Upper lobe of left lung (tissue), 6 donors: ENCODE data around the gene GSN. TPM values are rescaled to one million over a fixed set of nuclear protein-coding genes. Genes with fewer than 3 reads are reported as not detected.
A peak's percentile ranks its signal among the peaks of the same experiment; 100 is the strongest.

Experiments
- ATAC-seq, 2 donors: fragments of 200-7000 bp; cut with Tn5 transposase; one replicate each; pipeline ENCODE4 v1.9.1; 2022; ENCODE audit warnings: mild to moderate bottlenecking in 2 of 2, moderate library complexity in 2 of 2; ENCODE audit not compliant: low FRiP score in 2 of 2
- DNase-seq, 2 donors: peaks; one replicate each; pipeline ENCODE4 v3.0.0-alpha.2; 2019 to 2020
- H3K27ac ChIP-seq, 4 donors: fragments of 200-600 bp; sonication (generic); one replicate each; pipeline ENCODE4 v1.5.1; 2016 to 2019
- H3K27me3 ChIP-seq, 4 donors: fragments of 200-600 bp; sonication (generic); one replicate each; pipeline ENCODE4 v1.5.1; 2017 to 2019
- H3K36me3 ChIP-seq, 4 donors: fragments of 200-600 bp; sonication (generic); one replicate each; pipeline ENCODE4 v1.5.1; 2016 to 2019
- H3K4me1 ChIP-seq, 4 donors: fragments of 200-600 bp; sonication (generic); one replicate each; pipeline ENCODE4 v1.5.1; 2018 to 2019
- H3K4me3 ChIP-seq, 4 donors: fragments of 200-600 bp; sonication (generic); one replicate each; pipeline ENCODE4 v1.5.1; 2017 to 2019; ENCODE audit warnings: mild to moderate bottlenecking in 2 of 4, moderate library complexity in 1 of 4
- H3K9me3 ChIP-seq, 4 donors: fragments of 200-600 bp; sonication (generic); one replicate each; pipeline ENCODE4 v1.5.1; 2018 to 2019
- EP300 ChIP-seq, 4 donors: sonication (generic); formaldehyde crosslinking; IDR thresholded peaks; one replicate each; pipeline ENCODE4 v1.5.1; 2017; ENCODE audit warnings: antibody characterized with exemption in 4 of 4, control low read depth in 2 of 4
- POLR2A ChIP-seq, 4 donors: fragments of 450-650 bp; IDR thresholded peaks; one replicate each; pipeline ENCODE4 v1.5.1; 2016 to 2017; ENCODE audit warnings: antibody characterized with exemption in 4 of 4, mild to moderate bottlenecking in 2 of 4
- POLR2AphosphoS5 ChIP-seq, 2 donors: sonication (generic); formaldehyde crosslinking; IDR thresholded peaks; one replicate each; pipeline ENCODE4 v1.5.1; 2017; ENCODE audit warnings: antibody characterized with exemption in 2 of 2
- whole genome bisulfite sequencing, 2 donors: methylation state at CpG; one replicate each; pipeline ENCODE4 v1.1.5; 2017 to 2018; 5-methylcytosine and 5-hydroxymethylcytosine counted together
- total RNA-seq, 6 donors: library from RNA; depleted of rRNA in 4 of 6; stranded (reverse); fragments of >200 nt in 4 of 6; gene quantifications; one replicate each; pipeline versions ENCODE4 v1.1.0 to v1.2.1, GENCODE V29; 2016 to 2021
- TF ChIP-seq, protein P1 (sequence below), 6 experiments: fragments of 450-650 bp in 4 of 6; fragments of 200-600 bp in 2 of 6; sonication (generic) in 2 of 6; IDR thresholded peaks; one replicate each; pipeline ENCODE4 v1.5.1; 2016 to 2019; ENCODE audit warnings: antibody characterized with exemption in 6 of 6
- donor health status: DM: no; HTN: no; CAD: no; lungs with moderate emphysema.
- donor health status: DM: no; HTN: yes; CAD: no; lungs with severe emphysema.

GSN gene
- total RNA-seq, 6 donors from 2014 or later: 217 to 935 (median 648) TPM

DNA sequence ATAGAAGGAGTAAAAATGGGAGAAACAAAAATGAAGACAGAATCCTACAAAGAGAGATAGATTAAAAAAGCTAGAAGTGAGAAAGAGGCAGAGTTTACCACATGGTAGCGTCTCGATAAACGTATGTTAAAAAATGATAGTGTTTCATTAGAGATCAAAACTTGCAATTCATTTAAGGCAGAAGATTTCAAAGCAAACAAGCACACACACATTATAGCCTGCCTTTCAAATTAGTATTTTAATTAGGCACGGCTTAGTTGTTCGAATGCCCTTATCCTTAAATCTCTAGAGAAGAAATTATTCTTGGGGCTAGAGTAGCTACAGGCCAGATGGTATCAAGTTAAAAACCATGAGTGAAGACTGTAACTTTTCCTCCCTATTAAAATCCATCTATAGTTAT is 96.1 kb downstream of the GSN start:
- Histone ChIP-seq H3K4me3 (peak overlapping the region in 1 of 4 donors; percentile 1), H3K36me3 (peaks cover 0 to 16% (median 0%) of the 10 kb centered on the region in 4 donors), H3K9me3 (no peaks in the 10 kb centered on the region), H3K4me1 (peaks cover 82 to 92% (median 85%) of the 10 kb centered on the region in 4 donors), H3K27me3 (no peaks in the 10 kb centered on the region), H3K27ac (peak overlapping the region; percentile 56 to 99 (median 95))
- TF ChIP-seq, protein P1, sequence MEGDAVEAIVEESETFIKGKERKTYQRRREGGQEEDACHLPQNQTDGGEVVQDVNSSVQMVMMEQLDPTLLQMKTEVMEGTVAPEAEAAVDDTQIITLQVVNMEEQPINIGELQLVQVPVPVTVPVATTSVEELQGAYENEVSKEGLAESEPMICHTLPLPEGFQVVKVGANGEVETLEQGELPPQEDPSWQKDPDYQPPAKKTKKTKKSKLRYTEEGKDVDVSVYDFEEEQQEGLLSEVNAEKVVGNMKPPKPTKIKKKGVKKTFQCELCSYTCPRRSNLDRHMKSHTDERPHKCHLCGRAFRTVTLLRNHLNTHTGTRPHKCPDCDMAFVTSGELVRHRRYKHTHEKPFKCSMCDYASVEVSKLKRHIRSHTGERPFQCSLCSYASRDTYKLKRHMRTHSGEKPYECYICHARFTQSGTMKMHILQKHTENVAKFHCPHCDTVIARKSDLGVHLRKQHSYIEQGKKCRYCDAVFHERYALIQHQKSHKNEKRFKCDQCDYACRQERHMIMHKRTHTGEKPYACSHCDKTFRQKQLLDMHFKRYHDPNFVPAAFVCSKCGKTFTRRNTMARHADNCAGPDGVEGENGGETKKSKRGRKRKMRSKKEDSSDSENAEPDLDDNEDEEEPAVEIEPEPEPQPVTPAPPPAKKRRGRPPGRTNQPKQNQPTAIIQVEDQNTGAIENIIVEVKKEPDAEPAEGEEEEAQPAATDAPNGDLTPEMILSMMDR (IDR thresholded peaks at IDR 0.05): no peak
- TF ChIP-seq POLR2A (IDR thresholded peaks at IDR 0.05) (no peak), EP300 (IDR thresholded peaks at IDR 0.05) (no peak), POLR2AphosphoS5 (IDR thresholded peaks at IDR 0.05) (no peak)
- ATAC-seq (no peak), DNase-seq (no peak)
- WGBS, 2 donors: 62 to 74% methylated on average over 5 of the region's 5 CpGs

DNA sequence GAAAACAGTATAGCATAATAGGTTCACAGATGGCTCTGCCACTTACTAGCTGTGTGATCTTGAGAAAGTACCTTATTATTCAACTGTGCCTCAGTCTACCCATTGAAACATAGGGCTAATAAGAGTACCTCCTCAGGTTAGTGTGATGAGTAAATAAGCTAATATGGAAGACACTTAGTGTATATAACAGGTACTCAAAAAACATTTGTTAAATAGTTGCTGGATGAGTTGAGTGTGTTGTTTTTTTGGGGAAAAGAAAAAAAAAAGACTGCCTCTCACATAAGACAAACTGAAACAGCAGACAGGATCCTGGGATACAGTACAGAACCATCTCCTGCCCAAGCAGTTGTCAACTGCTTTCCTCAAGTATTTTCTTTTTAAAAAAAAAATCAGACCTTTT is 96.9 kb downstream of the GSN start:
- Histone ChIP-seq H3K4me3 (peak overlapping the region in 1 of 4 donors; percentile 79), H3K27ac (peak overlapping the region; percentile 56 to 99 (median 95)), H3K36me3 (peaks cover 0 to 16% (median 0%) of the 10 kb centered on the region in 4 donors), H3K9me3 (no peaks in the 10 kb centered on the region), H3K4me1 (peaks cover 74 to 84% (median 77%) of the 10 kb centered on the region in 4 donors), H3K27me3 (no peaks in the 10 kb centered on the region)
- DNase-seq (no peak), ATAC-seq (no peak)
- TF ChIP-seq POLR2A (IDR thresholded peaks at IDR 0.05): no peak
- TF ChIP-seq, protein P1 (IDR thresholded peaks at IDR 0.05): no peak
- no peak for TF ChIP-seq EP300 (IDR thresholded peaks at IDR 0.05)
- no peak for TF ChIP-seq POLR2AphosphoS5 (IDR thresholded peaks at IDR 0.05)

DNA sequence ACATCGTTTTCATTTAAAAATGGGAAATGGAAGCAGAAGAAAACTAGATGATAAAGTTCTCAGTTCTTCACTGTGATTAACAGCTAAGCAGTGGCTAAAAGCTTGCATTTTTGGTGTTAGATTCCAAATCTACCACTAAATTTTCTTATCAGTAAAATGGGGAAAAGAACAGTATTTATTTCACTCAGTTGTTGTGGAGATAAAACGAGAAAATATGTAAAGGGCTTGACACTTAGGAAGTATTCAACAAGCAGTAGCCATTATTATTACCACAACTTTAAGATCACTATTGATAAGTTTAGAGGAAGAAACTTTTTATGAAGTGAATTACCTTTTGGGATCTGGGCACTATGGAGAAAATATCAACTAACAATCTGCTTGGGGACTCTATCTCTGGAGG is 97.6 kb downstream of the GSN start:
- ATAC-seq: no peak
- H3K36me3 ChIP-seq: peaks cover 0 to 16% (median 0%) of the 10 kb centered on the region in 4 donors
- H3K4me1 ChIP-seq: peaks cover 70 to 81% (median 73%) of the 10 kb centered on the region in 4 donors
- peak overlapping the region in 2 of 4 donors; percentile 78 to 79 for H3K4me3 ChIP-seq
- no peak for TF ChIP-seq POLR2A (IDR thresholded peaks at IDR 0.05)
- TF ChIP-seq, protein P1 (IDR thresholded peaks at IDR 0.05): no peak
- no peak for TF ChIP-seq POLR2AphosphoS5 (IDR thresholded peaks at IDR 0.05)
- TF ChIP-seq EP300 (IDR thresholded peaks at IDR 0.05): no peak
- WGBS, 2 donors: 27 to 30% methylated on average over 2 of the region's 2 CpGs
- peak overlapping the region; percentile 56 to 99 (median 95) for H3K27ac ChIP-seq
- DNase-seq: no peak
- H3K9me3 ChIP-seq: no peaks in the 10 kb centered on the region
- no peaks in the 10 kb centered on the region for H3K27me3 ChIP-seq

DNA sequence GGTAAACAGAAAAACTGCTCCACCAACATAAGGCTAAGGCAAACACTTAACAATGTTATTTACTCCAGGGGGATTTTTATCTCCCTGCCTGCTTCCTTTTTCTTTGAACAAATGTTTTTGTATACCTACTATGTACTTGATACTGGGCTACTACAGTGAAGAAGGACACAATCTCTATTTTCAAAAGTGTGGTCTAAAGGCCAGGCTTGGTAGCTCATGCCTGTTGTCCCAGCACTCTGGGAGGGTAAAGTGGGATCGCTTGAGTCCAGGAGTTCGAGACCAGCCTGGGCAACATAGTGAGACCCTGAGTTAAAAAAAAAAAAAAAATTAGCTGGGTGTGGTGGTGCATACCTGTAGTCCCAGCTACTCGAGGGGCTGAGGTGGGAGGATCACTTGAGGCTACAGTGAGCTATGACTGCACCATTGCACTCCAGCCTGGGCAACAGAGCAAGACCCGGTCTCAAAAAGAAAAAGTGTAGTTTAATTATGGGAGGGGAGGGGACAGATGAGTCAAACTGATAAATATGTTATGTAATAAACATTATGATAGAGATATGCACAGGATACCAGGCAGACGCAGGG is 98.7 kb downstream of the GSN start:
- Histone ChIP-seq H3K4me1 (peaks cover 70 to 81% (median 74%) of the 10 kb centered on the region in 4 donors), H3K9me3 (no peaks in the 10 kb centered on the region), H3K27me3 (no peaks in the 10 kb centered on the region), H3K4me3 (peak overlapping the region in 3 of 4 donors; percentile 66 to 79 (median 78)), H3K27ac (peak overlapping the region; percentile 94 to 99 (median 96)), H3K36me3 (peaks cover 0 to 16% (median 0%) of the 10 kb centered on the region in 4 donors)
- 65 to 66% methylated on average over 5 of the region's 5 CpGs for WGBS, 2 donors
- DNase-seq: no peak
- no peak for ATAC-seq
- TF ChIP-seq POLR2A (IDR thresholded peaks at IDR 0.05) (no peak), POLR2AphosphoS5 (IDR thresholded peaks at IDR 0.05) (no peak), EP300 (IDR thresholded peaks at IDR 0.05) (no peak)
- TF ChIP-seq, protein P1 (IDR thresholded peaks at IDR 0.05): no peak
